Suprapubic skin (tissue), 4 donors: ENCODE data around the gene MSX2. TPM values are rescaled to one million over a fixed set of nuclear protein-coding genes. Genes with fewer than 3 reads are reported as not detected.

ENCODE experiments used
- DNase-seq, 2 donors: peaks; one replicate each; pipeline ENCODE4 v3.0.0-alpha.2; 2019; ENCODE audit warnings: low spot score in 2 of 2
- H3K27ac ChIP-seq: fragments of 200-600 bp; sonication (generic); one replicate; pipeline ENCODE4 v1.5.1; 2019
- H3K27me3 ChIP-seq: fragments of 200-600 bp; sonication (generic); one replicate; pipeline ENCODE4 v1.5.1; 2019
- H3K36me3 ChIP-seq: fragments of 200-600 bp; sonication (generic); one replicate; pipeline ENCODE4 v1.5.1; 2019
- H3K4me1 ChIP-seq: fragments of 200-600 bp; sonication (generic); one replicate; pipeline ENCODE4 v1.5.1; 2019
- H3K4me3 ChIP-seq: fragments of 200-600 bp; sonication (generic); one replicate; pipeline ENCODE4 v1.5.1; 2019; ENCODE audit warnings: mild to moderate bottlenecking
- H3K9me3 ChIP-seq: fragments of 200-600 bp; sonication (generic); one replicate; pipeline ENCODE4 v1.5.1; 2019
- EP300 ChIP-seq: sonication (generic); formaldehyde crosslinking; IDR thresholded peaks from one replicate; pipeline ENCODE4 v1.6.1; 2017; ENCODE audit warnings: antibody characterized with exemption
- POLR2A ChIP-seq, 2 donors: fragments of 450-650 bp; IDR thresholded peaks; one replicate each; pipeline ENCODE4 v1.6.1; 2017; ENCODE audit warnings: antibody characterized with exemption in 2 of 2, mild to moderate bottlenecking in 2 of 2, moderate library complexity in 2 of 2
- POLR2AphosphoS5 ChIP-seq, 3 donors: sonication (generic); formaldehyde crosslinking; IDR thresholded peaks; one replicate each; pipeline ENCODE4 v1.6.1; 2017; ENCODE audit warnings: antibody characterized with exemption in 3 of 3
- WGBS: methylation state at CpG from one replicate; pipeline ENCODE4 v1.1.5; 2018; 5-methylcytosine and 5-hydroxymethylcytosine counted together
- total RNA-seq, 4 donors: library from RNA; depleted of rRNA; stranded (reverse); fragments of >200 nt; gene quantifications; one replicate each; pipeline ENCODE4 v1.1.0, GENCODE V29; 2016
- TF ChIP-seq, protein P1 (sequence below), 2 donors: fragments of 200-600 bp in 1 of 2; fragments of 450-650 bp in 1 of 2; sonication (generic) in 1 of 2; IDR thresholded peaks; one replicate each; pipeline ENCODE4 v1.5.1; 2016 to 2019; ENCODE audit warnings: antibody characterized with exemption in 2 of 2, mild to moderate bottlenecking in 1 of 2, moderate library complexity in 1 of 2

The MSX2 gene
- total RNA-seq, 4 donors from 2014 or later = 3.5 to 23.1 (median 9.9) TPM

DNA sequence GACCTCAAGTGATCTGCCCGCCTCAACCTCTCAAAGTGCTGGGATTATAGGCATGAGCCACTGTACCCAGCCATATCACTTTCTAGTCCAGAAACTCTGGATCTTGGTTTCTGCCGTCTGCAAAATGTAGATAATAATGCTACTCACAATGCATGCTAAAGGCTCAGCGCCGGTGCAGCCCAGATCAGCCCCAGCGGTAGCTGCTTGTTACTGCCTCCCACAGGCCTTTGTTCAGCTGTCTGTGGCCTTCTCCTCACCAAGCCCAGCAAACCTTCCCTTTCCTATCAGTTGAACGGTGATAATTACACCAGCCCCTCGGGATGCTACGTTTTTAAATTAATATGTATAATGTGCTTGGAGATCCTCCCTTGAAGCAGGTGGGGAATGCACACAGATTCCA is 26.2 kb upstream of the MSX2 start:
- Histone ChIP-seq H3K27me3 (peaks cover 29% of the 10 kb centered on the region), H3K36me3 (no peaks in the 10 kb centered on the region), H3K4me3 (no peak overlapping the region), H3K4me1 (no peaks in the 10 kb centered on the region), H3K27ac (no peak overlapping the region), H3K9me3 (no peaks in the 10 kb centered on the region)
- 84% methylated on average over 8 of the region's 8 CpGs for WGBS
- DNase-seq = no peak
- TF ChIP-seq, protein P1, sequence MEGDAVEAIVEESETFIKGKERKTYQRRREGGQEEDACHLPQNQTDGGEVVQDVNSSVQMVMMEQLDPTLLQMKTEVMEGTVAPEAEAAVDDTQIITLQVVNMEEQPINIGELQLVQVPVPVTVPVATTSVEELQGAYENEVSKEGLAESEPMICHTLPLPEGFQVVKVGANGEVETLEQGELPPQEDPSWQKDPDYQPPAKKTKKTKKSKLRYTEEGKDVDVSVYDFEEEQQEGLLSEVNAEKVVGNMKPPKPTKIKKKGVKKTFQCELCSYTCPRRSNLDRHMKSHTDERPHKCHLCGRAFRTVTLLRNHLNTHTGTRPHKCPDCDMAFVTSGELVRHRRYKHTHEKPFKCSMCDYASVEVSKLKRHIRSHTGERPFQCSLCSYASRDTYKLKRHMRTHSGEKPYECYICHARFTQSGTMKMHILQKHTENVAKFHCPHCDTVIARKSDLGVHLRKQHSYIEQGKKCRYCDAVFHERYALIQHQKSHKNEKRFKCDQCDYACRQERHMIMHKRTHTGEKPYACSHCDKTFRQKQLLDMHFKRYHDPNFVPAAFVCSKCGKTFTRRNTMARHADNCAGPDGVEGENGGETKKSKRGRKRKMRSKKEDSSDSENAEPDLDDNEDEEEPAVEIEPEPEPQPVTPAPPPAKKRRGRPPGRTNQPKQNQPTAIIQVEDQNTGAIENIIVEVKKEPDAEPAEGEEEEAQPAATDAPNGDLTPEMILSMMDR (IDR thresholded peaks at IDR 0.05) = no peak
- TF ChIP-seq POLR2AphosphoS5 (IDR thresholded peaks at IDR 0.05) (no peak), EP300 (no peak), POLR2A (IDR thresholded peaks at IDR 0.05) (no peak)

DNA sequence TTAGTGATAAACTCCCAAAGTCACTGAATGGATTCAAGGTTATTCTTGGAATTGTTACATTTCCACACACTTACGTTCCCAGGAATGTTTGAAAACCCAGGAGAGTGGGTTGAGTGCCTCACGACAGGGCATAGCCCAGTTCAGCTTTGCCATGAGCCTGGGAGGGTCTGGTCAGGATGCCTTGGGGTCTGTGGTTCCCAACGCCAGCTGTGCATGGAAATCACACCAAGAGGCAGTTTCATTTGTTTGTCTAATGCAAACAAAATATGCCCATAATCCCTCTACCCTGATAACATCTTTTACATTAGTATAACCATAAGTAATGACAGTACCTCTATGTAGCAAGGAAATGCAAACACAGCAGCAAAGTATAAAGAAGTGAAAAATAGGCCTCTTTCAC is 25.3 kb upstream of the MSX2 start:
- Histone ChIP-seq H3K27ac (no peak overlapping the region), H3K4me3 (no peak overlapping the region), H3K4me1 (no peaks in the 10 kb centered on the region), H3K27me3 (peaks cover 20% of the 10 kb centered on the region), H3K36me3 (no peaks in the 10 kb centered on the region), H3K9me3 (no peaks in the 10 kb centered on the region)
- 83% methylated on average over 3 of the region's 3 CpGs for WGBS
- TF ChIP-seq POLR2AphosphoS5 (IDR thresholded peaks at IDR 0.05) (no peak), EP300 (no peak), POLR2A (IDR thresholded peaks at IDR 0.05) (no peak)
- TF ChIP-seq, protein P1 (IDR thresholded peaks at IDR 0.05) = no peak
- no peak for DNase-seq

DNA sequence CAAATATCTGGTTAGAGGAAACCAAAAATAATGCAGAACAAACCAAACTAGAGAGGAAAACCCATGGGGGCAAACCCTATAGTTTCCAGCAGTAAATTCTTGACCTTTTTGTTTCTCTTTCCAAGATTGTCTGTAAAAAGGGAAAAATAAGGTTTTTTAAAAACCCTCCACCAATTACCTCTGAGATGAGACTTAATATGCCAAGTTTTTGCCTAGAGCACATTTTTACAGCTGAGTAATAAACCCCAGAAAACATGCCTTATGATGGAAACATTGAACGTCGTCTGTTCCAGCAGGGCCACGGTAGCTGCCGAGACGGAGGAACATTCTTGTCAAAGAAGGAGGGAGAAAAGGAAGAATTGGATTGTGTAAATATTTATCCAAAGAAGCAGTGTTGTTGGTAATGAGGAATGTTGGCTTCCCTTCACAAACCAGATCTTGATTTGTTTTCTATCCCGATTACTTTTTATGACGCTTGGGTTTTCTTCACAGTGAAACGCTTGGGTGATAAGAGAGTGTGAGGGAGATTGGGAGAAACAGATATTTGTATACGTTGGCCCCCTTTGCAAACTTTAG is 17.3 kb upstream of the MSX2 start:
- no peak overlapping the region for H3K27ac ChIP-seq
- no peak for DNase-seq
- WGBS = 17% methylated on average over 9 of the region's 9 CpGs

DNA sequence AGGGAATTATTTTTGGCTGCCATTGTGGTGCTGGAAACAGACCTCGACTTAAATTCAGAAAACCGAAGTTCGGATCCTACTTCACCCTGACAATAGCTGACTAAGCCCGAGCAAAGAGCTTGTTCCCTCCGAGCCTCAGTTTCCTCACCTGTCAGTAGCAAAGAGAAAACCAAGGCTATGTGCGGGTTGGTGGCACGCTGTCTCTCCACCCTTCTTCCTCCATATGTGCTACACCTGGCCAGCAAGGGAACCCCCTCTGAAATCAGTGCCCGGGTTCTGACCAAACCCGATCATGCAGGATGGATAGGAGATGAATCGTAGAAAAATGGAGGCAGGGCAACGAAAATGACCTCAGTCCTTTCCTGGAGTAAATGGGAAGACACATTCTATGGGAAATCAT is 16.7 kb upstream of the MSX2 start:
- Histone ChIP-seq H3K27ac (no peak overlapping the region), H3K4me1 (no peaks in the 10 kb centered on the region), H3K36me3 (no peaks in the 10 kb centered on the region), H3K27me3 (peaks cover 48% of the 10 kb centered on the region), H3K4me3 (no peak overlapping the region), H3K9me3 (no peaks in the 10 kb centered on the region)
- DNase-seq = no peak
- WGBS = 89% methylated on average over 11 of the region's 11 CpGs
- no peak for TF ChIP-seq EP300
- no peak for TF ChIP-seq POLR2A (IDR thresholded peaks at IDR 0.05)
- TF ChIP-seq, protein P1 (IDR thresholded peaks at IDR 0.05) = no peak
- no peak for TF ChIP-seq POLR2AphosphoS5 (IDR thresholded peaks at IDR 0.05)

More for the DNA sequence above, 17.3 kb upstream of the MSX2 start:
- Histone ChIP-seq H3K9me3 (no peaks in the 10 kb centered on the region), H3K4me1 (no peaks in the 10 kb centered on the region), H3K27me3 (peaks cover 46% of the 10 kb centered on the region), H3K4me3 (no peak overlapping the region), H3K36me3 (no peaks in the 10 kb centered on the region)
- TF ChIP-seq POLR2AphosphoS5 (IDR thresholded peaks at IDR 0.05) (no peak), EP300 (no peak), POLR2A (IDR thresholded peaks at IDR 0.05) (no peak)
- TF ChIP-seq, protein P1 (IDR thresholded peaks at IDR 0.05) = no peak

DNA sequence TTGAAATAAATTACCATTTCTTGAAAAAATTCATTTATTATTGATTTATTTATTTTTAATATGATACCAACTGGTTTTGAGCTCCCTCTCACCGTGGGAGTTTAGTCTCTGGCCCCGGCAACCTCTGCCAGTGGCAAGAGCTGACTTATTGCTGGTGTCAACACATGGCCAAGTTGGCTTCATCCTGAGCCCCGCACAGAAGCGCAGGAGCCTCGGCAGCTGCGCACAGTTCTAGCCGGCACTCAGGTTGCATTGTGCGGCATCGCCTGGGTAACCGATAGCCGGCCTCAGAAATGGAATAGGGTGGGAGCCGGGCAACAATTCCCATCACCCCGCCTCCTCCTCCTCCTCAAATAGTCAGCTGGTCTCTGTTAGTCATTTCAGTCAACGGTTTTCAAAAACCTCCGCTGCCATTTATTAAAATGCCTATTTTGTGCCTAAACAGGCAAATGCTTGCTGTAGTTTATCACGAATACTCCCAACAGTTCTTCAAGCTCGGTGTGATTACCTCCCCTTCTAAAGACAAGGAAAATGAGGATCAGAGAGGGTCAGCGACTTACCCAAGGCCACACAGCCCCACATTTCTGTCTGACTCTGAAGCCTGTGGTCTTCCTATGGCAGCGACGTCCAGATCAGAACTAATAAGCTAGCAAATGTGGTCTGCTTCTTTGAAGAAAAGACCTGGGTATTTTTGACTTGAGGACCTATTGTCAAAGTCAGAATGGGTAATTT is 15.7 kb upstream of the MSX2 start:
- TF ChIP-seq, protein P1 (IDR thresholded peaks at IDR 0.05) = no peak
- no peak for TF ChIP-seq EP300
- no peak for TF ChIP-seq POLR2A (IDR thresholded peaks at IDR 0.05)
- no peak for TF ChIP-seq POLR2AphosphoS5 (IDR thresholded peaks at IDR 0.05)
- no peak overlapping the region for H3K27ac ChIP-seq
- H3K9me3 ChIP-seq = no peaks in the 10 kb centered on the region
- H3K4me1 ChIP-seq = no peaks in the 10 kb centered on the region
- H3K36me3 ChIP-seq = no peaks in the 10 kb centered on the region
- H3K4me3 ChIP-seq = no peak overlapping the region
- no peak for DNase-seq
- WGBS = 58% methylated on average over 19 of the region's 20 CpGs
- H3K27me3 ChIP-seq = peaks cover 58% of the 10 kb centered on the region
